ENCODE results near the gene SGIP1.
"Not testable (repeated sequence)": the region's sequence is repeated elsewhere in the genome, so short reads cannot be mapped to it uniquely, and the experiment has no call there.

SGIP1 gene

GRCh38 chr1:66768965-66769364 lies 235.0 kb downstream of the SGIP1 start:
- no peaks in the 10 kb centered on the region for H3K9me3 ChIP-seq (ENCODE audit: control insufficient read depth, insufficient read depth, low read length)
- H3K4me1 ChIP-seq (ENCODE audit: insufficient read depth, low read length) = no peaks in the 10 kb centered on the region
- no peaks in the 10 kb centered on the region for H3K36me3 ChIP-seq (ENCODE audit: insufficient read depth, low read length)
- no peak overlapping the region for H3K9ac ChIP-seq (ENCODE audit: low read depth, low read length)

- H3K4me1 ChIP-seq (ENCODE audit: insufficient read depth, low read length) = no peaks in the 10 kb centered on the region
- H3K9me3 ChIP-seq (ENCODE audit: control insufficient read depth, insufficient read depth, low read length) = no peaks in the 10 kb centered on the region
- no peak overlapping the region for H3K9ac ChIP-seq (ENCODE audit: low read depth, low read length)
- H3K36me3 ChIP-seq (ENCODE audit: insufficient read depth, low read length) = no peaks in the 10 kb centered on the region
These were observed 235.7 kb downstream of the SGIP1 start for GRCh38 chr1:66769512-66770229.

GRCh38 chr1:66770240-66770639 lies 236.3 kb downstream of the SGIP1 start:
- no peaks in the 10 kb centered on the region for H3K9me3 ChIP-seq (ENCODE audit: control insufficient read depth, insufficient read depth, low read length)
- no peaks in the 10 kb centered on the region for H3K36me3 ChIP-seq (ENCODE audit: insufficient read depth, low read length)
- no peak overlapping the region for H3K9ac ChIP-seq (ENCODE audit: low read depth, low read length)
- H3K4me1 ChIP-seq (ENCODE audit: insufficient read depth, low read length) = no peaks in the 10 kb centered on the region

- no peaks in the 10 kb centered on the region for H3K36me3 ChIP-seq (ENCODE audit: insufficient read depth, low read length)
- H3K4me1 ChIP-seq (ENCODE audit: insufficient read depth, low read length) = no peaks in the 10 kb centered on the region
- no peak overlapping the region for H3K9ac ChIP-seq (ENCODE audit: low read depth, low read length)
- no peaks in the 10 kb centered on the region for H3K9me3 ChIP-seq (ENCODE audit: control insufficient read depth, insufficient read depth, low read length)
These were observed 236.7 kb downstream of the SGIP1 start for GRCh38 chr1:66770694-66771093.

GRCh38 chr1:66773227-66773626 lies 239.3 kb downstream of the SGIP1 start:
- Histone ChIP-seq H3K9ac (ENCODE audit: low read depth, low read length) (no peak overlapping the region), H3K4me1 (ENCODE audit: insufficient read depth, low read length) (no peaks in the 10 kb centered on the region), H3K36me3 (ENCODE audit: insufficient read depth, low read length) (no peaks in the 10 kb centered on the region), H3K9me3 (ENCODE audit: control insufficient read depth, insufficient read depth, low read length) (no peaks in the 10 kb centered on the region)

GRCh38 chr1:66774438-66774837 lies 240.5 kb downstream of the SGIP1 start:
- Histone ChIP-seq H3K36me3 (ENCODE audit: insufficient read depth, low read length) (no peaks in the 10 kb centered on the region), H3K9me3 (ENCODE audit: control insufficient read depth, insufficient read depth, low read length) (no peaks in the 10 kb centered on the region), H3K4me1 (ENCODE audit: insufficient read depth, low read length) (no peaks in the 10 kb centered on the region), H3K9ac (ENCODE audit: low read depth, low read length) (no peak overlapping the region)

- H3K36me3 ChIP-seq (ENCODE audit: insufficient read depth, low read length) = no peaks in the 10 kb centered on the region
- no peaks in the 10 kb centered on the region for H3K9me3 ChIP-seq (ENCODE audit: control insufficient read depth, insufficient read depth, low read length)
- no peaks in the 10 kb centered on the region for H3K4me1 ChIP-seq (ENCODE audit: insufficient read depth, low read length)
- H3K9ac ChIP-seq (ENCODE audit: low read depth, low read length) = no peak overlapping the region
These were observed 241.7 kb downstream of the SGIP1 start for GRCh38 chr1:66775646-66776045.

GRCh38 chr1:66777831-66778230 lies 243.9 kb downstream of the SGIP1 start:
- H3K9ac ChIP-seq (ENCODE audit: low read depth, low read length) = no peak overlapping the region
- no peaks in the 10 kb centered on the region for H3K36me3 ChIP-seq (ENCODE audit: insufficient read depth, low read length)
- H3K9me3 ChIP-seq (ENCODE audit: control insufficient read depth, insufficient read depth, low read length) = no peaks in the 10 kb centered on the region
- H3K4me1 ChIP-seq (ENCODE audit: insufficient read depth, low read length) = no peaks in the 10 kb centered on the region

- Histone ChIP-seq H3K9ac (ENCODE audit: low read depth, low read length) (no peak overlapping the region), H3K36me3 (ENCODE audit: insufficient read depth, low read length) (no peaks in the 10 kb centered on the region), H3K9me3 (ENCODE audit: control insufficient read depth, insufficient read depth, low read length) (no peaks in the 10 kb centered on the region), H3K4me1 (ENCODE audit: insufficient read depth, low read length) (no peaks in the 10 kb centered on the region)
These were observed 244.3 kb downstream of the SGIP1 start for GRCh38 chr1:66778266-66778665.

- Histone ChIP-seq H3K9ac (ENCODE audit: low read depth, low read length) (no peak overlapping the region), H3K9me3 (ENCODE audit: control insufficient read depth, insufficient read depth, low read length) (no peaks in the 10 kb centered on the region), H3K4me1 (ENCODE audit: insufficient read depth, low read length) (no peaks in the 10 kb centered on the region), H3K36me3 (ENCODE audit: insufficient read depth, low read length) (no peaks in the 10 kb centered on the region)
These were observed 245.0 kb downstream of the SGIP1 start for GRCh38 chr1:66778969-66779368.

GRCh38 chr1:66779475-66780078 lies 245.6 kb downstream of the SGIP1 start:
- Histone ChIP-seq H3K4me1 (ENCODE audit: insufficient read depth, low read length) (no peaks in the 10 kb centered on the region), H3K36me3 (ENCODE audit: insufficient read depth, low read length) (no peaks in the 10 kb centered on the region), H3K9me3 (ENCODE audit: control insufficient read depth, insufficient read depth, low read length) (no peaks in the 10 kb centered on the region), H3K9ac (ENCODE audit: low read depth, low read length) (no peak overlapping the region)

- H3K9ac ChIP-seq (ENCODE audit: low read depth, low read length); H3K9me3 ChIP-seq (ENCODE audit: control insufficient read depth, insufficient read depth, low read length): not testable (repeated sequence)
These were observed 251.8 kb downstream of the SGIP1 start for GRCh38 chr1:66785800-66786199.

GRCh38 chr1:66787641-66788040 lies 253.7 kb downstream of the SGIP1 start:
- Histone ChIP-seq H3K9me3 (ENCODE audit: control insufficient read depth, insufficient read depth, low read length) (no peaks in the 10 kb centered on the region), H3K4me1 (ENCODE audit: insufficient read depth, low read length) (no peaks in the 10 kb centered on the region), H3K9ac (ENCODE audit: low read depth, low read length) (no peak overlapping the region), H3K36me3 (ENCODE audit: insufficient read depth, low read length) (no peaks in the 10 kb centered on the region)

More at GRCh38 chr1:66785800-66786199, 251.8 kb downstream of the SGIP1 start:
- H3K4me1 ChIP-seq (ENCODE audit: insufficient read depth, low read length); H3K36me3 ChIP-seq (ENCODE audit: insufficient read depth, low read length): not testable (repeated sequence)

- no peaks in the 10 kb centered on the region for H3K36me3 ChIP-seq (ENCODE audit: insufficient read depth, low read length)
- H3K4me1 ChIP-seq (ENCODE audit: insufficient read depth, low read length) = no peaks in the 10 kb centered on the region
- H3K9me3 ChIP-seq (ENCODE audit: control insufficient read depth, insufficient read depth, low read length) = no peaks in the 10 kb centered on the region
- H3K9ac ChIP-seq (ENCODE audit: low read depth, low read length) = no peak overlapping the region
These were observed 254.4 kb downstream of the SGIP1 start for GRCh38 chr1:66788231-66788939.
